ENCODE measurements around the gene KIF26B.
"Not testable (repeated sequence)": the region's sequence is repeated elsewhere in the genome, so short reads cannot be mapped to it uniquely, and the experiment has no call there.

KIF26B gene

GRCh38 chr1:245319094-245319493, 164.3 kb downstream of the KIF26B start:
- ATAC-seq (replicated peaks; ENCODE audit: extremely low read depth, poor library complexity, severe bottlenecking): no peak
- H3K9me3 Mint-ChIP-seq: no peaks in the 10 kb centered on the region
- no peaks in the 10 kb centered on the region for H3K4me1 Mint-ChIP-seq
- no peak for DNase-seq (ENCODE audit: low spot score in 2 of 2)
- no peak overlapping the region for H3K4me3 Mint-ChIP-seq
- no peaks in the 10 kb centered on the region for H3K36me3 Mint-ChIP-seq (ENCODE audit: insufficient read depth)
- no peak overlapping the region for H3K27ac Mint-ChIP-seq (ENCODE audit: low read depth)
- no peaks in the 10 kb centered on the region for H3K27me3 Mint-ChIP-seq

DNA sequence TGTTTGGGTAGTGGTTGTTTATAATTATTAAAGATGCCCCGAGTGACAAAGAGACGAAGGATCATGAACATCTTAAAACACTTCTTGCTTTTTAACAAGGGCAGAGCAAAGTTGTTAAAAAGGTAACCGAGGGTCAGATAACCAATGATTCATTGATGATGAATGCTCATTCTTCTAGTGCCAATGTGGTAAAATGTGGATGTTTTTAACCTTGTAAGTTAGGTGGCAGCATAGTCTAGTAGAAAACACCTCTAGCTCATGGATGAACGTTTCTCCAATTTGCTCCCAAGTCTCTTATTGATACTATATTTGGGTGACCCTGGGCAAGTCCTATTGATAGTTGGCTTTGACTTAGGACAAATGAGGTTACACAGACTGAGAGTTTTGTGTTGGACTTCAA, 167.9 kb downstream of the KIF26B start:
- no peaks in the 10 kb centered on the region for H3K4me1 Mint-ChIP-seq
- peaks cover 4% of the 10 kb centered on the region for H3K27me3 Mint-ChIP-seq
- no peaks in the 10 kb centered on the region for H3K9me3 Mint-ChIP-seq
- H3K4me3 Mint-ChIP-seq: no peak overlapping the region
- ATAC-seq (replicated peaks; ENCODE audit: extremely low read depth, poor library complexity, severe bottlenecking) (no peak), DNase-seq (ENCODE audit: low spot score in 2 of 2) (no peak)
- no peaks in the 10 kb centered on the region for H3K36me3 Mint-ChIP-seq (ENCODE audit: insufficient read depth)
- no peak overlapping the region for H3K27ac Mint-ChIP-seq (ENCODE audit: low read depth)

DNA sequence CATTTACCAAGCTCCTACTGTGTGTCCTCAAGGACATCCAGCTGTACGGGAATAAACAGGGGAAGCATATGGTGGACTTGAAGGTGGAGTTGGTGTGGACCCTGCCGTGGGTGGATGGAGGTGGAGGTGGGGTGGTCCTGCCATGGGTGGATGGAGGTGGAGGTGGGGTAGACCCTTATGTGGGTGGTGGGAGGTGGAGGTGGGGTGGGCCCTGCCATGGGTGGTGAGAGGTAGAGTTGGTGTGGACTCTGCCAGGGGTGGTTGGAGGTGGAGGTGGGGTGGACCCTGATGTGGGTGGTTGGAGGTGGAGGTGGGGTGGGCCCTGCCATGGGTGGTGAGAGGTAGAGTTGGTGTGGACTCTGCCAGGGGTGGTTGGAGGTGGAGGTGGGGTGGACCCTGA, 169.0 kb downstream of the KIF26B start:
- DNase-seq (ENCODE audit: low spot score in 2 of 2); H3K9me3 Mint-ChIP-seq; H3K36me3 Mint-ChIP-seq (ENCODE audit: insufficient read depth); H3K4me3 Mint-ChIP-seq; H3K27ac Mint-ChIP-seq (ENCODE audit: low read depth); H3K4me1 Mint-ChIP-seq; ATAC-seq (replicated peaks; ENCODE audit: extremely low read depth, poor library complexity, severe bottlenecking): not testable (repeated sequence)
- peaks cover 15% of the 10 kb centered on the region for H3K27me3 Mint-ChIP-seq

GRCh38 chr1:245325922-245326795, 171.4 kb downstream of the KIF26B start:
- Mint-ChIP-seq H3K4me3 (no peak overlapping the region), H3K27me3 (peaks cover 32% of the 10 kb centered on the region), H3K27ac (ENCODE audit: low read depth) (no peak overlapping the region), H3K9me3 (no peaks in the 10 kb centered on the region), H3K4me1 (no peaks in the 10 kb centered on the region), H3K36me3 (ENCODE audit: insufficient read depth) (no peaks in the 10 kb centered on the region)
- ATAC-seq (replicated peaks; ENCODE audit: extremely low read depth, poor library complexity, severe bottlenecking) (no peak), DNase-seq (ENCODE audit: low spot score in 2 of 2) (no peak)

DNA sequence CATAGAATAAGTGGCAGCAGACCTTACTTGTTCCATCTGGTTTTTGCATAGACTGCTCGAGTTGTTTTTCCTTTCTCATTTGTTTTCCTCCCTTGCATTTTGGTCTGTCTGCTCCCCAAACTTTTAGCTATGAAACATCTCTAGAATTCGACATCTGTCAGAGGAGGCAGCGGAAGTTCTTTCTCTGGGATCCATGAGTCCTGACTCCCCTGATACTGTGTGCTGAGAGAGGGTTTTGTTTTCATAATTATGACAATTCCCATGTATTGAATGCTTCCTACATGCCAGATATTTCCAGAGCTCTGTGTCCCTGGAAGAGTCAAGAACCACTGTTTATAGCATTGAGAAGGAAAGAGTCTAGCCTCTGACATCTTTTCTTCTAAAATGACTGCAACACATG, 172.6 kb downstream of the KIF26B start:
- ATAC-seq (replicated peaks; ENCODE audit: extremely low read depth, poor library complexity, severe bottlenecking): no peak
- H3K27ac Mint-ChIP-seq (ENCODE audit: low read depth): no peak overlapping the region

DNA sequence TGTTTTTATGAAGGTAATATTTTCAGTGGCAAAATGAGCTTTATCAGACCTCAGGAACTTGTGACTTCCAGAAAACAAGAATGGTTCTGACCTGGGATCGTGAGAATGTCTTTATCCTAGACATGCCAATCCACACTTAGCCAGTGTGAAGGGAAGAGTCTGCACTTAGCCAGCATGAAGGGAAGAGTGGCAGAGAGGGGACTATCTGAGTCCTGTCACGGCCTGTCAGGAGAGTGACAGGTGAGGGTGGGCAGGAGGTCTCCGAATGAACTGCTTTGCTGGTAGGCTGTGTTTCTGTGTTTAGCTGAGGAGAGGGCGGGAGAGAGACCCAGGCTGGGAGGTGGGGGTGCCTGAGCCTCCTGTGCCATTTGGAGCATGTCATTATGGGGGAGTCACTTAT, 173.1 kb downstream of the KIF26B start:
- Mint-ChIP-seq H3K27ac (ENCODE audit: low read depth) (no peak overlapping the region), H3K4me1 (no peaks in the 10 kb centered on the region), H3K36me3 (ENCODE audit: insufficient read depth) (no peaks in the 10 kb centered on the region), H3K4me3 (no peak overlapping the region), H3K27me3 (peaks cover 43% of the 10 kb centered on the region), H3K9me3 (no peaks in the 10 kb centered on the region)
- DNase-seq (ENCODE audit: low spot score in 2 of 2) (no peak), ATAC-seq (replicated peaks; ENCODE audit: extremely low read depth, poor library complexity, severe bottlenecking) (no peak)

More for the DNA sequence above, 172.6 kb downstream of the KIF26B start:
- Mint-ChIP-seq H3K9me3 (no peaks in the 10 kb centered on the region), H3K4me3 (no peak overlapping the region), H3K27me3 (peaks cover 38% of the 10 kb centered on the region), H3K4me1 (no peaks in the 10 kb centered on the region), H3K36me3 (ENCODE audit: insufficient read depth) (no peaks in the 10 kb centered on the region)
- no peak for DNase-seq (ENCODE audit: low spot score in 2 of 2)

GRCh38 chr1:245330951-245331350, 176.2 kb downstream of the KIF26B start:
- H3K36me3 Mint-ChIP-seq (ENCODE audit: insufficient read depth): no peaks in the 10 kb centered on the region
- H3K9me3 Mint-ChIP-seq: no peaks in the 10 kb centered on the region
- peaks cover 66% of the 10 kb centered on the region for H3K27me3 Mint-ChIP-seq
- DNase-seq (ENCODE audit: low spot score in 2 of 2) (no peak), ATAC-seq (replicated peaks; ENCODE audit: extremely low read depth, poor library complexity, severe bottlenecking) (no peak)
- H3K27ac Mint-ChIP-seq (ENCODE audit: low read depth): no peak overlapping the region
- no peak overlapping the region for H3K4me3 Mint-ChIP-seq
- H3K4me1 Mint-ChIP-seq: no peaks in the 10 kb centered on the region

- Mint-ChIP-seq H3K9me3 (no peaks in the 10 kb centered on the region), H3K27ac (ENCODE audit: low read depth) (no peak overlapping the region), H3K4me1 (no peaks in the 10 kb centered on the region), H3K27me3 (peaks cover 72% of the 10 kb centered on the region), H3K4me3 (no peak overlapping the region), H3K36me3 (ENCODE audit: insufficient read depth) (no peaks in the 10 kb centered on the region)
- ATAC-seq (replicated peaks; ENCODE audit: extremely low read depth, poor library complexity, severe bottlenecking) (no peak), DNase-seq (ENCODE audit: low spot score in 2 of 2) (no peak)
Observed at GRCh38 chr1:245332085-245332484, 177.3 kb downstream of the KIF26B start.

DNA sequence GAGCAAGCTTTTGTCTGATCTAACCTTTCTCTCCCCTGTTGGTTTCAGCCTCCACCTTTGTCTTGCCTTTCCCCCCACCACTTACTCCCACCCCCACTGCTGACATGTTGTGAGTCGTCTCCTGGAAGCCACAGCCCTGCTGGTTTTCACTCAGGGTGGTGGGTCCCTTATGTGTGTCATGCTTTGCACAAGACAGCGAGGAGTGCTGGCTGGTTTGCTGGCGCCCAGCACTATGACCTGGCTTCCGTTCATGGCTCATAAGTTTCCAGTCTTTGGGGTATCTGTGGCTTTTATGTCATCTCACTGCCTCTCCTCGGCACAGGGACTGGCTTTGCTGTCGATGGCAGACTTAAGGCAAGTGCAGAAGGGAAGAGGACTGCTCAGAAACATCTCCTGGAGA, 177.7 kb downstream of the KIF26B start:
- H3K27ac Mint-ChIP-seq (ENCODE audit: low read depth): no peak overlapping the region
- H3K27me3 Mint-ChIP-seq: peaks cover 70% of the 10 kb centered on the region
- no peaks in the 10 kb centered on the region for H3K36me3 Mint-ChIP-seq (ENCODE audit: insufficient read depth)
- H3K9me3 Mint-ChIP-seq: no peaks in the 10 kb centered on the region
- DNase-seq (ENCODE audit: low spot score in 2 of 2): no peak
- no peak overlapping the region for H3K4me3 Mint-ChIP-seq
- ATAC-seq (replicated peaks; ENCODE audit: extremely low read depth, poor library complexity, severe bottlenecking): no peak
- no peaks in the 10 kb centered on the region for H3K4me1 Mint-ChIP-seq

- DNase-seq (ENCODE audit: low spot score in 2 of 2): no peak
- Mint-ChIP-seq H3K27ac (ENCODE audit: low read depth) (no peak overlapping the region), H3K9me3 (no peaks in the 10 kb centered on the region), H3K4me3 (no peak overlapping the region), H3K36me3 (ENCODE audit: insufficient read depth) (no peaks in the 10 kb centered on the region), H3K4me1 (no peaks in the 10 kb centered on the region), H3K27me3 (peaks cover 52% of the 10 kb centered on the region)
- ATAC-seq (replicated peaks; ENCODE audit: extremely low read depth, poor library complexity, severe bottlenecking): no peak
Observed at GRCh38 chr1:245334235-245334634, 179.4 kb downstream of the KIF26B start.

DNA sequence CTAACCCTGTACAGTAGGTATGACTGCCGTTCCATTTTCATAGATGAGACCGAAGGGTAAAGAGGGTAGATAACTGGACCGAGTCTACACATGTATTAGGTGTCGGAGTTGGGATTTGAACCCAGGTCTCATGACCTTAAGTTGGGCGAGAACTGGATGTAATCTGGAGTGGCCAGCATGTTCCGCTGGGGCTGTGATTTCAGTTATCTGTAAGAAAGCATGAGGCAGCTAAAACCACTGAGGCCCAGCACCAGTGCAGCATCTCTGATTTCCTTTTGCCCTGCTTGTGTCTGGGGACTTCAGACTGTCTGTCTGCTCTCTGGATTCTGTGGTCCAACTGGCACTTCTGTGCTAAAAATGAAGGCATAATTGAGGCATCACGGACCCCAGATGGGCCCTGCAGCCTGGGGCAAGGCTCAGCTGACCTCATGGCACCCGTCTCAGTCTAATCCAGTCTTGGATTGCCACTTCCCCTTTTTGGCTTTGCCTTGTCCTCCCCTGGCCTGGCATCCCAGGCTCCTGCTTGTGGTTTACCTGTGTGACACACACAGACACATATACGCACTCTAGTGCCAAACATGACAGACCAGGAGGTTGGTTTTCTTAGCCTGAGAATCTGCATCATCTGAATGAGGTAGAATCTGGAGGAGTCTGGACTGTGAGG, 180.2 kb downstream of the KIF26B start:
- peaks cover 45% of the 10 kb centered on the region for H3K27me3 Mint-ChIP-seq

DNA sequence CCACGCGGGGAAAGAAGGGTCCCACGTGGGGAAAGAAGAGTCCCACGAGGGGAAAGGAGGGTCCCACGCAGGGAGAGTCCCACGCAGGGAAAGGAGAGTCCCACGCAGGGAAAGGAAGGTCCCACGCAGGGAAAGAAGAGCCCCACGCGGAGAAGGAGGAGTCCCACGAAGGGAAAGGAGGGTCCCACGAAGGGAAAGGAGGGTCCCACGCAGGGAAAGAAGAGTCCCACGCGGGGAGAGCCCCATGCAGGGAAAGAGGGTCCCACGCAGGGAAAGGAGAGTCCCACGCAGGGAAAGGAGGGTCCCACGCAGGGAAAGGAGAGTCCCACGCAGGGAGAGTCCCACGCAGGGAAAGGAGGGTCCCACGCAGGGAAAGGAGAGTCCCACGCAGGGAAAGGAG, 180.9 kb downstream of the KIF26B start:
- not testable (repeated sequence) for H3K4me3 Mint-ChIP-seq; DNase-seq (ENCODE audit: low spot score in 2 of 2); ATAC-seq (replicated peaks; ENCODE audit: extremely low read depth, poor library complexity, severe bottlenecking); H3K27ac Mint-ChIP-seq (ENCODE audit: low read depth); H3K4me1 Mint-ChIP-seq; H3K9me3 Mint-ChIP-seq; H3K36me3 Mint-ChIP-seq (ENCODE audit: insufficient read depth)
- H3K27me3 Mint-ChIP-seq: peaks cover 44% of the 10 kb centered on the region

More for the DNA sequence above, 180.2 kb downstream of the KIF26B start:
- no peak overlapping the region for H3K4me3 Mint-ChIP-seq
- no peak overlapping the region for H3K27ac Mint-ChIP-seq (ENCODE audit: low read depth)
- no peaks in the 10 kb centered on the region for H3K36me3 Mint-ChIP-seq (ENCODE audit: insufficient read depth)
- ATAC-seq (replicated peaks; ENCODE audit: extremely low read depth, poor library complexity, severe bottlenecking) (no peak), DNase-seq (ENCODE audit: low spot score in 2 of 2) (no peak)
- no peaks in the 10 kb centered on the region for H3K4me1 Mint-ChIP-seq
- no peaks in the 10 kb centered on the region for H3K9me3 Mint-ChIP-seq
